Measurements from ENCODE around the gene PGR. TPM values are rescaled to one million over a fixed set of nuclear protein-coding genes. Genes with fewer than 3 reads are reported as not detected.

Gene PGR
- total RNA-seq, 1 donor from 2014 or later, result 0.27 TPM

- DNase-seq, result no peak
- no peak overlapping the region for H3K4me3 Mint-ChIP-seq (ENCODE audit: unreplicated experiment)
- no peaks in the 10 kb centered on the region for H3K4me1 Mint-ChIP-seq (ENCODE audit: low read depth, unreplicated experiment)
- H3K9me3 Mint-ChIP-seq (ENCODE audit: unreplicated experiment), result no peaks in the 10 kb centered on the region
- no peak for TF ChIP-seq CTCF (IDR thresholded peaks at IDR 0.05; ENCODE audit: partially characterized antibody, unreplicated experiment)
- H3K36me3 Mint-ChIP-seq (ENCODE audit: unreplicated experiment), result no peaks in the 10 kb centered on the region
- no peaks in the 10 kb centered on the region for H3K27me3 Mint-ChIP-seq (ENCODE audit: unreplicated experiment)
- no peak overlapping the region for H3K27ac Mint-ChIP-seq (ENCODE audit: unreplicated experiment)
Observed at GRCh38 chr11:101032991-101033390, 96.6 kb downstream of the PGR start.

- Mint-ChIP-seq H3K4me3 (ENCODE audit: unreplicated experiment) (no peak overlapping the region), H3K36me3 (ENCODE audit: unreplicated experiment) (no peaks in the 10 kb centered on the region), H3K27me3 (ENCODE audit: unreplicated experiment) (no peaks in the 10 kb centered on the region), H3K9me3 (ENCODE audit: unreplicated experiment) (no peaks in the 10 kb centered on the region), H3K4me1 (ENCODE audit: low read depth, unreplicated experiment) (no peaks in the 10 kb centered on the region), H3K27ac (ENCODE audit: unreplicated experiment) (no peak overlapping the region)
- TF ChIP-seq CTCF (IDR thresholded peaks at IDR 0.05; ENCODE audit: partially characterized antibody, unreplicated experiment), result no peak
- DNase-seq, result no peak
Observed at GRCh38 chr11:101031713-101032112, 97.9 kb downstream of the PGR start.

- H3K4me1 Mint-ChIP-seq (ENCODE audit: low read depth, unreplicated experiment), result no peaks in the 10 kb centered on the region
- H3K4me3 Mint-ChIP-seq (ENCODE audit: unreplicated experiment), result no peak overlapping the region
- no peaks in the 10 kb centered on the region for H3K27me3 Mint-ChIP-seq (ENCODE audit: unreplicated experiment)
- H3K27ac Mint-ChIP-seq (ENCODE audit: unreplicated experiment), result no peak overlapping the region
- H3K36me3 Mint-ChIP-seq (ENCODE audit: unreplicated experiment), result no peaks in the 10 kb centered on the region
- no peak for DNase-seq
- no peak for TF ChIP-seq CTCF (IDR thresholded peaks at IDR 0.05; ENCODE audit: partially characterized antibody, unreplicated experiment)
- H3K9me3 Mint-ChIP-seq (ENCODE audit: unreplicated experiment), result no peaks in the 10 kb centered on the region
Observed at GRCh38 chr11:101030692-101031091, 98.9 kb downstream of the PGR start.

GRCh38 chr11:101030015-101030414 lies 99.6 kb downstream of the PGR start:
- H3K4me3 Mint-ChIP-seq (ENCODE audit: unreplicated experiment), result no peak overlapping the region
- H3K27ac Mint-ChIP-seq (ENCODE audit: unreplicated experiment), result no peak overlapping the region
- no peak for TF ChIP-seq CTCF (IDR thresholded peaks at IDR 0.05; ENCODE audit: partially characterized antibody, unreplicated experiment)
- DNase-seq, result no peak
- no peaks in the 10 kb centered on the region for H3K9me3 Mint-ChIP-seq (ENCODE audit: unreplicated experiment)
- H3K4me1 Mint-ChIP-seq (ENCODE audit: low read depth, unreplicated experiment), result no peaks in the 10 kb centered on the region
- H3K36me3 Mint-ChIP-seq (ENCODE audit: unreplicated experiment), result no peaks in the 10 kb centered on the region
- H3K27me3 Mint-ChIP-seq (ENCODE audit: unreplicated experiment), result no peaks in the 10 kb centered on the region

GRCh38 chr11:101028644-101029043 lies 101.0 kb downstream of the PGR start:
- Mint-ChIP-seq H3K27me3 (ENCODE audit: unreplicated experiment) (no peaks in the 10 kb centered on the region), H3K4me1 (ENCODE audit: low read depth, unreplicated experiment) (no peaks in the 10 kb centered on the region), H3K36me3 (ENCODE audit: unreplicated experiment) (no peaks in the 10 kb centered on the region), H3K9me3 (ENCODE audit: unreplicated experiment) (no peaks in the 10 kb centered on the region), H3K27ac (ENCODE audit: unreplicated experiment) (no peak overlapping the region), H3K4me3 (ENCODE audit: unreplicated experiment) (no peak overlapping the region)
- DNase-seq, result no peak
- TF ChIP-seq CTCF (IDR thresholded peaks at IDR 0.05; ENCODE audit: partially characterized antibody, unreplicated experiment), result no peak

Data from glutamatergic neuron (in vitro differentiated cells).